ENCODE data around the gene INPP5A.
"Not testable (repeated sequence)": the region's sequence is repeated elsewhere in the genome, so short reads cannot be mapped to it uniquely, and the experiment has no call there.

INPP5A gene

DNA sequence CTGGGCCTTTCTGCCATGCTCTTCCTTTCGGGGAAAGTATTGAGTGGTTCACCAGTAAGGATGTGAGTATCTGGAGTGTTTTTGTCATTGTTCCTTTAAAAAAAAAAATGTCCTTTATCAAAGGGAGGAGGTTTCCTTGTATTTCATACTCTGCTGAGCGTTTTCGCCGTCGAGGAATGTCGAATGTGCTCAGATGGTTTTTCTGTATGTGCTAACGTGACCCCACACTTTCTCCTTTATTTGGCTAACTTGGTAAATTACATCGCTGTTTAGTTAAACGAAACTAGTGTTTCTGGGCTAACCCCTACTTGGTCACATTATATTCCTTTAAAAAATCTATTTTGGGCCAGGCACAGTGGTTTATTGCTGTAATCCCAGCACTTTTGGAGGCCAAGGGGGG lies 45.9 kb downstream of the INPP5A start:
- no peak for DNase-seq

DNA sequence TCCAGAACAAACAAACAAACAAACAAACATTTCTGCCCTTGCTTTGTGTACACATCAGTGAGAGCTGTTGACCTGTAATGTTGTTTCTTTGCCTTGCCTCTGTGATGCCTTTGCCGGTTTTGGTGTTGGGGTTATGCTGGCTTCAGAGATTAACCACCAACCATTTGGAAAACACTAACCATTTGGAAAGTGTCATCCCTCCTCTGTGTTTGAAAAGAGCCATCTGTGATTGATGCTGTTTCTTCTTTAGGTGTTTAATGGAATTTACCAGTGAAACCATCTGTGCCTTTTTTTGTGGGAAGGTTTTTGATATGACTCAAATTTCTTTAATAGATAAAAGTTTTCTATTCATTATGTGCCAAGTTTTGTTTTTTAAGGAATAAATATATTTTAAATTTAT lies 46.5 kb downstream of the INPP5A start:
- no peak for DNase-seq

DNA sequence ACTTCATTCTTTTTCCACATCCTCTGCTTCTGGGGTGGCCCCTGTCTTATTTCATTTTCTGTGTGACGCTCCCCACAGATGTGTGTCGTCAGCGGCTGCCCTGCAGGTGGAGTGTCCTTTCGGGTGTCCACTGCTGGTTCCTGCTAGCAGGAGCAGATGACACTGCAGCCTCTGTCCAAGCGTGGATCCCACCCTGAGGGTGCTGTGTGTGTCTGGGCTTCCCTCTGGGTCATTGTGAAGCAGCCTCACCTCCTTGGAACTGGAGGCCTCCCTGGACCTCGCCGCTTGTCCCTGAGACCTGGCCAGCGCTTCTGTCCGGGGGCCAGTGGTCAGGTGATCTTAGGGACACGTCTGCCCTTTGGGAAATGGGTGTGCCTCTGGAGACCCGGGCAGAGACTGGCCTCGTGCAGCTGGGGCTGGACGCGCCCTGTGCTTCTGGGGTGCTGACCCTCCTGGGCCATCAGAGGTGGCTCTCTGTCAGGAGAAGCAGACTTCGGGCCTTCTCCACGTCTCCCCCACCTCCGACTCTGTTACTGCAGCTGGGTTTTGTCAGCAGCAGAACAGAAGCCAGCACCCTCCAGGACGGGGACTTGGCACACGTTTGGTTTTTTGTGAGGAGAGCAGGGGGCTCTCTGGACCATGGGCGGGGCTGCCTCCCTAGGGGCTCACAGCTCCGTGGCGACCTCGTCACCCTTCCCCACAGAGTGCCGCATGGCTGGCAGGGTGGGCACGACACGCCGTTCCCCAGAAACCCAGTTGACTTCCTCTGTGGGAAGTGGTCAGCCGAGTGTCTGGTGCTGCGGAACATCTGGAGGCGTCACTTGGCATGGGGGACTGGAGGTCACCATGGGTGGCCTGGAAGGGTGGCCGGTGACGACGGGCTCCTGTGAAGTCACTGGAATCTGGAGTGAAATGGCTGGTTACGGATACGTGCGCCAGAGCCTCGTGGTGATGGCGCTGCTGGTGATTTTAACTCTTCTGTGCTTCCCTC lies 48.4 kb downstream of the INPP5A start:
- DNase-seq = no peak

DNA sequence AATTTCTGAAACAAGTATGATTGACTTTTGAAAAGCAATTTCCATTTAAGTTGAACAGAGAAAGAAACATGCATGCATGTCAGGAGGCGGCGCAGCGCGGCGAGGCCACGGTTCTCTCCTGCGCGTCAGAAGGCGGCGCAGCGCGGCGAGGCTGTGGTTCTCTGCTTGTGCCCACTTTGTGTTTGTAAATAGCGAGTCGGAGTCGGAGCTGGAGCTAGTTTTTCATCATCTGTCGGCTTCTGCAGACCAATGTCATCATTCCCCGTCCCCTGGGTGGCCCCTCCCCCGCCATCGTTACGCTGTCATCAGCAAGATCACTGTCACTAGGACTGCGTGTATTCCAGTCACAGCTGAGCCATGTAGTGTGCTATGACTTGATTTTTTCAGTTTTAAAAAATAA lies 49.2 kb downstream of the INPP5A start:
- no peak for DNase-seq

DNA sequence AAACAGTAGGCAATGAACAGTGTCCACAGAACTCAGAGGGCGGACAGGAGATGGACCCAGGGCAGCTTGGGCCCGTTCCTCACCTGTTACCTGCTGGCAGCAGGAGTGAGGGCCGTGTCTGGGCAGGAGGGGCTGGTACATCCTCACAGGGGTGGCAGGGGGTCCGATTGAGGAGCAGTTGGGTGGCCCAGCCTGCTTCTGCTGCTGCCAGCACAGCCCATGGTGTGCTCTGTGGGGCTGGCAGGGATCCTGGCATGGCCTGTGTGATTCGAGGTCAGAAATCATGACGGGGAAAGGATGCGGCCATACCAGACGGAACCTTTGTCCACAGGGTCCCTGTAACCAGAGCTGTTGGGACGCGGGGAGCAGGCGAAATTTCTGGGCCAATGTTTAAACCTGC lies 49.6 kb downstream of the INPP5A start:
- no peak for DNase-seq

DNA sequence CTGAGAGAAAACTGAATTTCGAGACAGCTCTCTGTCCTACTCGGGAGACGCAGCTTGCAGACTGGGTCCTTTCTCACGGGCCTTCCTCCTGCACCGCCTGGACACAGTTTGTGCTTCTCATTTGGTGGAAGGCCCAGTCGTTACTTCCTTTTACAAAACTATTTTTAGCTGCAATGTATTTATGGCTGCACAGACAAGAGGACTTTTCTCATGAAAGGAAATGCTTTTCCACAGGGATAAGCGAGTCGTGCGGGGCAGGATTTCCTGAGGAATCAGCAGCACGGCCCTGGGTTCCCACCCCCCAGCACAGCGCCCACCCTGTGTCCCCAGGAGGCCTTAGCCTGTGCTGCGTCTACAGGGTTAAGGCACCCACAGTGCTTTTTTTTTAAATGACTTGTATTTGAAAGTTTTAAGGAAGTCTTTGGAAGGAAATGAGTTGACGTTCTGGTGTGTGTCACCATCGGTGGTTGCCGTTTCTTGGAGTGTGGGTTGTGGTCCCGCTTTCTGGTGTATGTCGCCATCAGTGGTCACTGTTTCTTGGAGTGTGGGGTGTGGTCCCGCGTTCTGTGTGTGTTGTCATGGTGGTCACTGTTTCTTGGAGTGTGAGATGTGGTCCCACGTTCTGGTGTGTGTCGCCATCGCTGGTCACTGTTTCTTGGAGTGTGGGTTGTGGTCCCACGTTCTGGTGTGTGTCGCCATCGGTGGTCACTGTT lies 50.9 kb downstream of the INPP5A start:
- no peak for DNase-seq

DNA sequence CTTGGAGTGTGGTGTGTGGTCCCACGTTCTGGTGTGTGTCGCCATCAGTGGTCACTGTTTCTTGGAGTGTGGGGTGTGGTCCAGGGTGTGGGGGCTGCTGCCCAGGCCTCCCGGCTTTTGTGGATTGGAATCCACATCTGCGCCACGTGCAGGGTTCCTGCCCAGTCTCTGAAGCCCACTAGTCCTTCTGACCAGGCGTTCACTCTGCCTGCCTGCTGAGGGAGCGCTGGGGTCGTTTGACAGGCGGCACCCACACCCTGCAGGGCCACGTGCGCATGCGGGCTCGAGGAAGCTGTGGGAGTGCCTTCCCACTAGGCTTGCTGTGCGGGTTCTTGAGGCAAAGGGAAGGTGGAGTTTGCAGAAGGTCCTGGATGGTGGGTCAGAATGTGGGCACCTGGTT lies 51.4 kb downstream of the INPP5A start:
- DNase-seq = no peak

DNA sequence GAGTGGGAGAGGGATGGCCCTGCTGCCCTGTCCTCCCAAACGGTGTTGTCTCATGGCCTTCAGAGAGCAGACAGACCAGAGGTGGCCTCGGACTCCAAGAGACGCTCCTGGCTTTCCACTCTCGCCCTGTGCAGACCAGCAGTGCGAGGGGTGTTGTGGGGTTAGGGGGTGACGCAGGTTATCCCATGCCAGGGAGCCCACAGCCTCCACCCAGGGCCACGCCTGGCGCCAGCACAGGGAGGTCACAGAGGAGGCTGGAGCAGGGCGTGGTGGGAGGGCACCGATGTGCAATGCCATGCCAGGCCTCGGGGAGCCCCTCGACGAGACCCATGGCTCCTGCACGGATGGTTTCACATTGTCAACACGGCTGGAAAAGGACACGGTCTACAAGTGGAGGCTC lies 52.1 kb downstream of the INPP5A start:
- DNase-seq = no peak

DNA sequence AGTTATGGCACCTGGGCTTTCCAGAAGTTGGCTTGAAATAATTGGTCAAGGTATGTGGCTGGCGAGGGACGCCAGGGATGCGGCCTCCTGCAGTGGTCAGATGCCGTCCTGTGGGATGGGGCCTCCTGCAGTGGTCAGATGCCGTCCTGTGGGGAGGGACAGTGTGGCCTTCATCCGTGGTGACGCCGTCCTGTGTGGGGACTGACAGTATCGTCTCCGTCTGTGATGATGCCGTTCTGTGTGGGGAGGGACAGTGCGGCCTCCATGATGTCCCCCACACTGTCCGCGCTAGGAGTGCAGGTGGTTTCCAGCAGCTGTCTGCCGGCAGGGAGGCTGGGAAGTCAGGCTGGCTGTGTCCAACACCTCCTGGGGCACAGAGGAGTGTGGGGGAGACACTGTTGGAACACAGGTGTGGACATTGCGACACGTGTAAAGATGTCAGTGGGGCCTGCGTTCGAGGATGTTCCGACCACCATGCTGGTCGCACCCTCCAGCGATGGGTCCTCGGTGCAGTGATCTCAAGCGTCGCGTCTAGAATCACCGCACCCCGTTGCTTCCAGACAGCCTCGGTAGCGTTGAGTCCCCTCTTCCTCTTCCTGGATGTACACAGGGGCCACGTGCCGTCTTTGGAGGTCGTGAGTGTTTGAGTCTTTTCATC lies 52.6 kb downstream of the INPP5A start:
- no peak for DNase-seq

DNA sequence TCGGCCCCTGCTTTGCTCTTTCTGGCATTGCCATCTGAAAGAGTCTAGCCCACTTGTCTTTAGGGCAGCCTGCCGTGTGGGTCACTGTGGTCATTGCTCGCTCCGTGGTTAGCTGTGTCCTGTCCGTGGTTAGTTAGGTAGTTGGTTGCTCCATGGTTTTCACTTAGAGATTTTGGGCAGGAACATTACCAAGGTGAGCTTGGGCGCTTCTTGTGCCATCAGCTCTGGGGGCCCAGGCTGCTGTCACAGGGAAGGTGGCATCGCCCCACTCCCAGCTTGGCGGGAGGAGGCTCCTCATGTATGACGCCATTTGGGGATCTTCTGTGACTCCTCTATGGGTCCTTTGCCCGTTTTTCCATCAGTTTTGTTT lies 53.1 kb downstream of the INPP5A start:
- DNase-seq = no peak

DNA sequence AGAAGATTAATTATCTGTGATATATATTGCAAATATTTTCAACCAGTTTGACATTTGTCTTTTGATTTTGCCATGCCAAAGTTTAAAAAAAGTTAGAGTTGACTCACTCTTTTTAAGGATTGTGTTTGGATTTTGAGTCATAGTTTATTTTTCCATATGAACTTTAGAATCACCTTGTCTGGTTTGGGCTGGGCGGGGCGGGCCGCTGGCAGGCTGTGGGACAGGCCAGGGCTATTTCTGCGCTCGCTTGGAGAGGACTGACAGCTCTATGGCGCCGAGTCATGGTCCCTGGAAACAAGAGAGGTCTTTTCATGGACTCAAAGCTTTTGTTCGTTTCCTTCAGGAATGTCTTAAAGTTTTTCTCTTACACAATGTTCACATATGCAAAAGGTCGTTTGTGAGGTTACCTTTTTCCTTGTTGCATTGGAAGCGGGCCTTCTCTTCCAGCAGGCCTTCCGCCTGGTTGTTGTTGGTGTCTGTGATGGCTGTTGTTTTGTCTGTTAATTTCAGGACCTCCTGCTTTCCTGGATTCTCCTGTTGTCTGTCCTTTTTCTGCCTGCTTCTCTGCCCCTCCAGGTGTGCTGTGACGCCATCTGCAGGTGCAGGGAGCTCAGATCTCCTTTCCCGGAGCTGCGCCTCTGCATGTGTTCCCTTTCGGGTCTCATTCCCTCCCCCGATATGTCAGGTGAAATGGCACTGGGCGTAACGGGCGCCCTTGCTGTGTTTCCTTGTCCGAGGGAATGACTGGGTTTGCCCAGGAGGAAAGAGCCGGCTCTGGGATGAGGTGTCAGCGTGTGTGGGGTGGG lies 53.8 kb downstream of the INPP5A start:
- no peak for DNase-seq

DNA sequence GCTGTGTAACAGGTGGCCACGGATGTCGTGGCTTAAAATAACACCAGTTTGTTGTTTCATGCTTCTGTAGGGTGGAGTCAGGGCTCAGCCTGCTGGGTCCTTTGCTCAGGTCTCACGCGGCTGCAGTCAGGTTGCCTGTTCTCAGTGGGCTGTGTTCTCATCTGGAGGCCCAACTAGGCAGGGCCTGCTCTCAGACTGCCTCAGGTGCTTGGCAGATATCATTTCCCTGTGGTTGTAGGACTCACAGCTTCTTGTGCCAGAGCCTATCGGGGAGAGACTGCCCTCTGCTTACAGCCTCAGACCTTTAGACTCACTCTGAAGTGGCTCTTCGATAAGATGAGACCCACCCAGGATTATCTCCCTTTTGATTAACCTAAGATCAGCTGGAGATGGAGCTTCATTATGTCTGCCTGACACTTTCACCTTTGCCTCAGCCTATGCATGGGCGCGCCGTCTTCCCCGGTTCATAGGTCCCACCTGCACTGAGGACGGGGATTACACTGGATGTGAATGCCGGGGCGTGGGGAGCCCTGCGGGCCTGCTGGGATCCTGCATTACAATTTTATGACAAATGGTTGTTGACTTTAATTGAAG lies 55.3 kb downstream of the INPP5A start:
- DNase-seq = no peak

DNA sequence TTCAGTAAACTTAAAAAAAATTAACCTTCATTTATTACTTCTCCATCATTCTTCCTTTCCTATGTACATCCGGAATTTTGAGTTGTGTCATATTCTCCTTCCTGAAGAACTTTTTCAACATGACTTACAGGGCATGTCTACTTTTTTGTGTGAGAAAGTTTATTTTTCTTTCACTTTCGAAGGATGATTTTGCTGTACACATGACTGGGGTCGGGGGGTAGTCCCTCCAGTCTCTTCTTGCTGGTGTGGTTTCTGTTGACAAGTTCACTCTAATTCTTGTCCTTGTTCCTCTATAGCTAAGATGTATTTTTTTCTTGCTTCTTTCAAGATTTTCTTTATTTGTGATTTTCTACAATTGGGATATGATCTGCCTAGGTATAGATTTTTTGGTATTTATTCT lies 55.8 kb downstream of the INPP5A start:
- DNase-seq = no peak

DNA sequence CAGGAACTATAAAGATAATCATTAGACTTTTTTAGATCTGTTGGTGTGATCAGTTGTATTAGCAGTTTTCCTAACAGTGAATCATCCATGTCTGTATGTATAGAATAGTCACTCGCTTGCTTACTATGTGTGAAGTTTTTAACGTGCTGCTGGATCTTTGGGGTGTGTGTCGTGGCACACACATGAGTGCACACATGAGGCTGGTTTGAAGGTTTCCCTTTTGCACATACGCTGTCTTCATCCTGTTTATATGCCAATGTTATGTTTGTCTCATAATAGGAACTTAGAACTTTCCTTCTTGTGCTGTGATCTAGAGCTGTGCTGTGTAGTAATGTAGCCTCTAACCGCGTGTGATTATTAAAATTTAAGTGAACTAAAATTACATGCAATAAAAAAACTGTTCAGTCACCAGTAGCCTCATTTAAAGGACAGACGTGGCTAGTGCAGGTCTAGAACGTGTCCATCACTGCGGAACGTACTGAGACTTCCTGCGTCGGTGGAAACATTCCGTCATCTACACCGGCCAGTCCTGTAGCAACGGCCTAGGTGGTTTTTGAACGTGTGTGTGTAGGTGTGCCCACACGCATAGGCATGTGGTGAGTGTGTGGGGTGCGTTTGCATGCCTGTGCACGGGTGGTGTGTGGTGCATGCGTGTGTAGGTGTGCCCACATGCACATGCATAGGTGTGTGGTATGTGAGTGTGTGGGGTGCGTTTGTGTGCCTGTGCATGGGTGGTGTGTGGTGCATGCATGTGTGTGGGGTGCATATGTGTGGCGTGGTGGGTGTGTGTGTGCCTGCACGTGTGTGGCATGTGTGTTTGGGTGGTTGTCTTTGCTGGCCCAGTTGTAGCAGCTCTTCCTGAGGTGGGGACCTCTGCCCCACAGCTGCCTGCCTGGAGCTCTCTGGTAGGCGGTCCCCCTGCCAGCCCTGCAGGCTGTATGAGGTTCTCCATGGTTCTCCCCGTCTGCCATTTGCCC lies 56.6 kb downstream of the INPP5A start:
- no peak for DNase-seq

DNA sequence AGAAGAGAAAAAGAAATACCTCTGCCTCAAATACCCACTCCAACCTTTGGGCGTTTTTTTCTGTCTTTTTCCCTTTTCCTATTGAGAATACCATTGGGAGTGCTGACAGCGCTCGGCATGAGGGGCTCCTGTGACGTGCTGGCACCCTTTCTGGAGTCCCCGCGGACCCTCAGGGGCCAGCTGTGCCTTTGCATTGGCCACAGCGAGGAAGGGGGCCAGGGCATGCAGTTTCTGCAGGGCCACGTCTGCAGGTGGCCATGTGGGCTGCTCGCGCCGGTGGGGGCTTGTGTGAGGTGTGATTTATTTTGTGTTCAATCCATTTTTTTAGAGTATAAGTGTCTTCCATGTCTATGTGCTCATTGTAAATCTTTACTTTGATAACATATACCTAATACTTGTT lies 57.4 kb downstream of the INPP5A start:
- no peak for DNase-seq

DNA sequence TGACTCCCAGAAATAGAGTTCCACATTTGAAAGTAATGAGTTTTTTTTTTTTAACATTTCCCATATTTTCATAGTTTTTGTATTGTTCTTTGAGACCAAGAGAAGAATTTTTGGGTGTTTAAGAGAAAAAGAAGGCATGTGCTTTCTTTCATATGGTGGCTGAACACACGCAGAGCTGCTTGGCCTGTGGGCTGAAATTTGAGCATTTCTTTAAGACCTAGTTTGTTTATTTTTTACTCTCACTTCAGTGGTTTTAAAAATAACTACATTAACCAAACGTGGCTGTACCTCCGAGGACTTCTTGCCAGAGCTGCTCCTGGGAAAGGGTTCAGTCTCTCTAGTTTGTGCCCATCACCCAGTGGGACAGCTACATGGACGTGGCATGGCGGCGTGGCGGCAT lies 58.3 kb downstream of the INPP5A start:
- DNase-seq = no peak

DNA sequence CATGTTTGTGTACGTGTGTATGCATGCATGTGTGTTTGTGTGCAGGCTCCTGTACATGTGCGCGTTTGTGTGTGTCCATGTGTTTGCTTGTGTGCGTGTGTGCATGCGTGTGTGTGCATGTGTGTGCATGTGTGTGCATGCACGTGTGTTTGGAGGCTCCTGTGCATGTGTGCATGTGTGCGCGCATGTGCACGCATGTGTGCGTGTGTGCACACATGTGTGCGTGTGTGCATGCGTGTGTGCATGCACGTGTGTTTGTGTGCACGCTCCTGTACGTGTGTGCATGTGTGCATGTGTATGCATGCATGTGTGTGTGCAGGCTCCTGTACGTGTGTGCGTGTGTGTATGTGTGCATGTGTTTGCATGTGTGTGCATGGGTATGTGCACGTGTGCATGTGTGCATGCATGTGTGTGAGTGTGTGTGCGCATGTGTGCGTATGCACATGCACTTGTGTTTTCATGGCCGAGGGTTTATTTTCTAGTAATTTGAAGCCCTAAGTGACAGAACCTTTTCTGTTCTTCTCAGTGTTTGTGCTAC lies 59.2 kb downstream of the INPP5A start:
- DNase-seq = no peak

DNA sequence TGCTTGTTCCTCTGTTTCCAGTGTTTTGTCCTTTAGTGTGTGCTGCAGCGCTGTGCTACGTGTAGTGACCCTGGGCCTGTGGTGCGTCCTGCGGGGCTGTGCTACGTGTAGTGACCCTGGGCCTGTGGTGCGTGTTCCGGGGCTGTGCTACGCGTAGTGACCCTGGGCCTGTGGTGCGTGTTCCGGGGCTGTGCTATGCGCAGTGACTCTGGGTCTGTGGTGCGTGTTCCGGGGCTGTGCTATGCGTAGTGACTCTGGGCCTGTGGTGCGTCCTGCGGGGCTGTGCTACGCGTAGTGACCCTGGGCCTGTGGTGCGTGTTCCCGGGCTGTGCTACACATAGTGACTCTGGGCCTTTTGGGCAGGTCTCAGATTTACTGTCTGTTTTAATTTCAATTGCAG lies 60.1 kb downstream of the INPP5A start:
- DNase-seq = no peak

DNA sequence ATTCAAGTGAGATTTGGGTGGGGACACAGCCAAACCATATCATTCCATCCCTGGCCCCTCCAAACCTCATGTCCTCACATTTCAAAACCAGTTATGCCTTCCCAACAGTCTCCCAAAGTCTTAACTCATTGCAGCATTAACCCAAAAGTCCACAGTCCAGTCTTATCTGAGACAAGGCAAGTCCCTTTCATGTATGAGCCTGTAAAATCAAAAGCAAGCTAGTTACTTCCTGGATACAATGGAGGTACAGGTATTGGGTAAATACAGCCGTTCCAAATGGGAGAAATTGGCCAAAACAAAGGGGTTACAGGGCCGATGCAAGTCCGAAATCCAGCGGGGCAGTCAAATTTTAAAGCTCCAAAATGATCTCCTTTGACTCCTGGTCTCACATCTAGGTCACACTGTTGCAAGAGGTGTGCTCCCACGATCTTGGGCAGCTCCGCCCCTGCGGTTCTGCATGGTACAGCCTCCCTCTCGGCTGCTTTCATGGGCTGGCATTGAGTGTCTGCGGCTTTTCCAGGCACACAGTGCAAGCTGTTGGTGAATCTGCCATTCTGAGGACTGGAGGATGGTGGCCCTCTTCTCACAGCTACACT lies 61.5 kb downstream of the INPP5A start:
- not testable (repeated sequence) for DNase-seq

DNA sequence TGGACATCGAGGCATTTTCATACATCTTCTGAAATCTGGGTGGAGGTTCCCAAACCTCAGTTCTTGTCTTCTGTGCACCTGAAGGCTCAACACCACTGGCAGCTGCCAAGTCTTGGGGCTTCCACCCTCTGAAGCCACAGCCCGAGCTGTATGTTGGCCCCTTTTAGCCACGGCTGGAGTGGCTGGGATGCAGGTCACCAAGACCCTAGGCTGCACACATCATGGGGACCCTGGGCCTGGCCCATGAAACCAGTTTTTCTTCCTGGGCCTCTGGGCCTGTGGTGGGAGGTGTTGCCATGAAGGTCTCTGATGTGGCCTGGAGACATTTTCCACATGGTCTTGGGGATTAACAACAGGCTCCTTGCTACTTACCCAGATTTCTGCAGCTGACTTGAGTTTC lies 62.1 kb downstream of the INPP5A start:
- no peak for DNase-seq

DNA sequence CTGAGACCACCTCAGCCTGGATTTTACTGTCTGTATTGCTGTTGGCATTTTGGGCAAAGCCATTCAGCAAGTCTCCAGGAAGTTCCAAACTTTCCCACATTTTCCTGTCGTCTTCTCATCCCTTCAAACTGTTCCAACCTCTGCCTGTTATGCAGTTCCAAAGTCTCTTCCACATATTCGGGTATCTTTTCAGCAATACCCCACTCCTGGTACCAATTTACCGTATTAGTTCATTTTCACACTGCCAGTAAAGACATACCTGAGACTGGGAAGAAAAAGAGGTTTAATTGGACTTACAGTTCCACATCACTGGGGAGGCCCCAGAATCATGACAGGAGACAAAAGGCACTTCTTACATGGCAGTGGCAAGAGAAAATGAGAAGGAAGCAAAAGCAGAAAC lies 62.8 kb downstream of the INPP5A start:
- DNase-seq = no peak

Data from NCI-H526 treated with DMSO at 0.1 percent for 48 hours (cell line).